CD4-positive, alpha-beta T cell treated with Interleukin-15 for 4 hours (primary cell): ENCODE data around the gene TNFRSF1B.

Experiments
- DNase-seq: peaks from one replicate; pipeline ENCODE4 v3.0.0-alpha.2; 2020; ENCODE audit warnings: low spot score

The TNFRSF1B gene

DNA sequence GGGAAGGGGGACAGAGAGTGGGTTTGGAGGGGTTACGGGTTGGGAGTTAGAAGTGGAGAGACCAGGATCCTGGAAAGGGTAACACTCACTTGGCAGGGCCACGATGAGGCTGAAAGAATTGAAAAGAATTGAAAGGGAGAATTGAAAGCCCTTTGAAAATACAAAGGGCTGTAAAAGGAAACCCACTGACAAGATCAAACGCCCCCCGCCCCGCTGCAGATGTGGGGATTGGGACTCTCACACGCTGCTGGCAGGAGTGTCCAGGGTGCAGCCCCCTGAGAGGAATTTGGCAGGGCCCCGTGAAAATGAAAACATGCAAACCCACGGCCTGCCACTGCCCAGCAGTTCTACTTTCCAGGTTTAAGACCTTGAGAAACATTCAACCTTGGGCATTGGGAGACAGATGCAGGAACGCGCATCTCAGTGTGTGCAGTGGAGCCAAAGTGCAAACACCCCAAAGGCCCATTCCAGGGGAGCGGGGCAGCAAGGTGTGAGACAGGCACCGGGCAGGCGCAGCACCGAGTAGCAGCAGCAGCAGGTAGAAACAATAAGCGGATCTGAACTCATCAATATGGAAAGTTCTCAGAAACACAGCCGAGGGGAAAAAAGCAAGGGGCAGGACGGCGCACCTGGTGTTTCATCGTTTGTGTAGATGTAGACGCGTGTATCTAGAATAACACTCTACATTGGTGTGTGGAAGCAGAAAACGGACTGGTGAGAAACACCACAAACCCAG lies 8.3 kb upstream of the TNFRSF1B start:
- peak; percentile 64 for DNase-seq

DNA sequence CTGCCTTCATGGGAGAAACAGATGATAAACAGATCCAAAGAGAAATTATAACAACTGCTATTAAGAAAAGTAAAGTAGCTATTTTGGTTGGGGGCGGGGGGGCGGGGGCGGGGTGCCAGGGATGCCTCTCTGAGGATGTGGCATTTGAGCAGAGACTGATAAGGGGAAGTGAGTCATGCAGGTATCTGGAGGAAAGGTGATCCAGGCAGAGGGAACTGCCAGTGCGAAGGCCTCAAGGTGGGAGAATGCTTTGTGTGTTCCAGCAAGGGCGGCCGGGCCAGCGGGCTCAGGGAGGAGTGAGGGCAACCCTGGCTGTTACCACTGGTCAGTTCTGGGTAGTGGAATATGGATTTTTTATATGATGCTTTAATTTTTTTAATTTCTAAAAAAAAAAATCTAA lies 7.0 kb upstream of the TNFRSF1B start:
- peak; percentile 68 for DNase-seq

DNA sequence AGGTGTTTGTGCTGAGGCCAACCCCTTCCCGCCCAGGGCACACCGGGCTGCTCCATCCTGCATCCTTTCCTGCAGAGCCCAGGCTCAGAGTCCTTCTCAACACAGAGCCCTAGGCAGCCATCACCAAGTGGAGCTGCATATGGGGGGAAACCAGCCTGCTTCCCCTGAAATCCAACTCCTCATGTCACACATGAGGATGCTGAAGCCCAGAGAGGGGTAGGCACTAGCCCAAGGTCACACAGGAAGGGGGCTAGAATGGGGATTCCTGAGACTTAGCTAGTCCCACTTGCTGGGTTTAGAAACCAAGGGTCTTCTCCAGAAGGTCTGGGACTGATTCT lies 5.5 kb upstream of the TNFRSF1B start:
- no peak for DNase-seq

DNA sequence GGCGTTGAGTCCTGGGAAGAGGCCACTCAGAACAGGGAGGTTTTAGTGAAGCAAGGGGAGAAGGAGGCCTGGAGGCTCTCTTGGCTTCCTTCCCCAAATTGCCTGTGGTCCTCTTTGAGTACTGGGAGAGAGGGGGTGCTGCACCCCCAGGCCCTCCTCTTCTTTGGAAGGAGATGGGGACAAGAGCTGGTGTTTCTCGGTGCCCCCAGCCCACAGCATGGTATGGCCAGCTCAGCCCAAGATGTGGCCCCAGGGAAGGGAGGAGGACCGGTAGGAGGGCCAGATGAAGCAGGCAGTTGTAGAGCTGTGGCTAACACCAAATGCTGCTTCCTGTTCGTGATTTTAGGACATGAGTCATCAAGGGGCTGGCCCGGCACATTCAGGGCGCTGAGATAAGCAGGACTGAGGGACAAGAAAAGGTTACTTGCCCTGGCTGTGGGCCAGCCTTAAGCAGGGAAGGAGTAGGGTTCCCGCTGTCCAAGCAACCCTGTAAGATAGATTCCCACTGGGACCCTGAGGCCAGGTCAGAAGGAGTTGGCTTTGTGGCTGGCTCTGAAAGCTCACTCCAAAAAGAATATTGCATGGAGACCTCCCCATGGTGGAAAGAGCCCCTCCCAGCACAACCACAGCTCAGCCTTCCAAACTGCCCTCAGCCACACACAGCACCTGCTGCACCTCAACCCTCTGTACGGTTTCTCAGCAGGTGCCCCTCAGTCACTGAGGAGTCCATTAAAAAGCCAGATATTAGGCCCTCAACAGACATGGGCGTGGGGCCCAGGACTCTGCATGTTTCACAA lies 4.9 kb upstream of the TNFRSF1B start:
- DNase-seq = peak; percentile 86

DNA sequence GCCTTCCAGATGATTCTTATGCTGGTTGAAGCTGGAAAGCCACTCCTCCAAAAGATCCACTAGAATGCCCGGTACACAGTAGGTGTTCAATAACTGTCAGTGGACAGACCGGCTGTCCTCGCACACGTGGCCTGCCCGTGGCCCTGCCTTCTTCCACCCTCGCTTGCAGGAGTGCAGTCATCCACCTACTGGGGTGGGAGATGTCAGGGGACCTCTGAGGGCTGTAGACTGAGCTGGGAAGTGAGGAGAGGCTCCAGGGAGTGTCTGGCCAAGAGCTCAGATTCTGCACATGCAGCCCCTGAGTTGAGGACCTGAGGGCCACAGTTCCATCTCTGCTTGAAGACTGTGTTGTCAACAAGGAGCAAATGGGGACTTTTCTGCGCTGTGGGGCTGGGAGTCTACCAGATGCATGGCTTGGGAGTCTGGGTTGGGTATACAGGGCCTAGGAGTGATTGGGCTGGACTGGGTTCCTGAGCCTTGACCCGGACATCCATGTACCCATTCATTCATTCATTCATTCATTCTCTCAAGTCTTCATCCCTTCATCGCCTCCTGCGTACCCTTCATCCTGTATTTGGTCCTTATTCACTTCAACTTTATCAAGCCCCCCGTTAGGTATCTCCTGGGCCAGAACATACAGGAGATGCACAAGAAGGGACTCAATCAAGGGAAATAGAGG lies 4.2 kb upstream of the TNFRSF1B start:
- DNase-seq = no peak

DNA sequence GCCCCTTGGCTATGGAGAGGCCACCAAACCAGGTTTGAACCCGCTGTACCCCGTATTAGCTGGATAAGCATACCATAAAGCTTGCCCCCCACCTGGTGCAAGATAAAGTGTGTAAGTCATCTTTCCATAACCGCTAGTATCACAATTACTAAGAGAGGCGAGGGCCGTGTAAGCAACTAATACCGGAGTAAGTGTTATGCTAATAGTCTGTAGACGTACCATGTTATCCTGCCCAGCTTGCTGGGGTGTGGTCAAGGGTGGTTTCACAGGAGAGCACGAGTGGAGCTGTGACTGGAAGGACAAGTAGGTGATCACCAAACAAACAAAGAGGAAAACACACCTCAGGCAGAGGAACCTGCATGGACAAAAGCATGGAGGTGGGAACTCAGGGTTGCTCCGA lies 3.6 kb upstream of the TNFRSF1B start:
- no peak for DNase-seq

DNA sequence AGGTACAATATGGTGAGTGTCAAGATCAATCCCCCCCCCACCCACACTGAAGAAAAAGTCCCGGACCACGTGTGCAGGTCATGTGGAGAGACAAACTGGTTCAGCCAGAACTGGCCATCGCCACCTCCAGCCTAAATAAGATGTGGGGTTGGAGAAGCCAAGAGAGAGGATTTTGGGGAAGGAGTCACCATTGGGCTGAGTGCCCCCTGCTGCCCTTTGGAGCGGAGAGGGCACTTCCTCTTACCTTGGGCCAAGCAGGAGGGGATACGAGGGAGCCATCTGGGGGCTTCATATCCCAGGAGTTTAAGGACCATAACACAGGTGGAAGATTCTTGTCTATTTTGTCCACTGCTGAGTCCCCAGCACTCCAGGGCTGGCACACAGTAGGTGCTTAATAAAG lies 2.6 kb upstream of the TNFRSF1B start:
- no peak for DNase-seq

DNA sequence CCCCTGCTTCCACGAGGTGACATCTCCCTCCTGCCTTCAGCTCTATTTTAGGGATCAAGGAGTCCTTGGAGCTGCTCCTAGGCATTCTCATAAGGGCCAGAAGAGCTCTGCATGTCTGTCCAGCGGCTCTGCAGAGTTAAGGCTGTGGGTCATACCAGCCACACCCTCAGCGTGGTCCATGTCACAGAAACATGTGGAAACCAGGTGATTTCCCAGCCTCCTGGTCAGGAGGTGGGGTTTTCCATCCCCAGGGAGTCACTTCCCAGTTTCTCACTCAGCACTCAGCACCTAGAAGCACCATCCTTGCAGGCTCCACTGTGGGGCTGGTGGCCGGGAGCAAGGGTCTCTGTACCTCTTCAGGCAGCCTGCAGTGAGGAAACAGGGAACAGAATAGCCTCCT lies 1.4 kb upstream of the TNFRSF1B start:
- no peak for DNase-seq

DNA sequence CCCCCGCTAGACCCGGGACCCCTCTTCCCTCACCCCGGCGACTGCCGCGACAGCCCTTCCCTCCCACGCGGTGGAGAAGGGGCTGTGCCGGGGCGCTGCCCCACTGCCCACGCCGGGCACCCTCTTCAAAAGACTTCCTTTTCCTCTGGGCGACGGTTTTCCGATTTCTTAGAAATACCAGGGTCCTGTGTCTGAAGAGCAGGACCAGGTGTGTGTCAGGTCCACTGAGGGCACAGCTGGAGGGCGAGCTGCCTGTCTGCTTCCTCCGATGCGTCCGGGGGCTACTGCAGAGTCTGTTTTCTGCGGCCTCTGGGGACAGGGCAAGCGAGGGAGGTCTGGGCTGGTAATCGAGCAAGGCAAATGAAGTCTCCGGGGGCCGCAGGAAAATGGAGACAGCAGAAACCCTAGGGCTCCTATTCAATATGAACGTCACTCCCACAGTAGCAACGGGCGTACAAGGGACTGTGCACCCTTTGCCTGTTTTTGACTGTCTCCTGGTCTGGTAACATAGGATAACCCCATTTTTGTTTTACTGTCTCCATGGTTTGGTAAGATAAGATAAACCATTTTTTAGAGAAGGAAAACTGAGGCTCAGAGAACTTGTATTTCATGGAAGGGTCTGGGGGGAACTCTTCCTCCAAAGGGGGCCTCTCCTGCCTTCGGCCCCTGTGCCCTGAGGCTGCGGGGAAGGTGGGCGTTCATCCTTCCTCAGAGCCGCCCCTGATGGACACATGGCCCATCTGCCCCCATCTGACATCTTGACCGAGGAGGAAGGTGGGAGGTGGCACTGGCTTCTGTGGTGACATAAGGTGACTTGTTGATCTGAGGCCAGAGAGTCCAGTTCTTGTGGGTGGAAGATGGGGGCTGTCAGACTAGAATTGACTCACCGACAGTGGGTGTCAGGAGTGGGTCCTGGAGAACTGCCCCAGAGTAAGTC lies 970 bp downstream of the TNFRSF1B start:
- no peak for DNase-seq

DNA sequence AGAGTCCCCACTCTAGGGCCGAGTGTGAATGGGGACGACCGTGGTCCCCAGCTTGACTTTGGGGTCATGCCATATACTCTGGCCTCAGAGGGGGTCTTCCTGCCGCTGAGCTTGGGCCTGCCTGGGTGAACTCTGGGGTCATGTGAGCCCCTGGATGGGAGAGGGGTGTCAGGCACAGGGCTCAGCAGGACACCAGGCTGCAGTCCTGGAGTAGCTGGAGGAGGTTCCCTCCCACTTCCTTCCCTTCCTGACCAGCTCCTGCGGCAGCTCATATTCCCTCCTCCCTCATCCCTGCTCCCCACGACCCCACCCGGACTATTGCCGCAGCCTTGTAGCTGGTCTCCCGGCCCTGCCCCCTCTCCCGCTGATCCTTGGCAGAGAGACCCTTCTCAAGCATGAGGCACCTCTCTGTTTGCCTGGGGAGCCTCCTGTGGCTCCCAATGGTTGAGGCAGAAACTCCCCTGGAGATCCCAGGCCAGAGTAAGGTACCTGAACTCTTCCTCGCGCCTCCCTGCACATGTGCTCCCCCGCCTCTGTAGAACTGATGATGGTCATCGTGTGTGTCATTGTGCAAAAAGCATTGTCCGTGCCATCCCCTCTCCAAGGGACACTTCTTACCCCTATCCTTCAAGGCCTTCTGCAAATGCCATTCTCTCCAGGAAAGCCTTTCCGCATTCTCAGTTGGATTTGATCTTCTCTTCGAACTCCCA lies 1.8 kb downstream of the TNFRSF1B start:
- no peak for DNase-seq

DNA sequence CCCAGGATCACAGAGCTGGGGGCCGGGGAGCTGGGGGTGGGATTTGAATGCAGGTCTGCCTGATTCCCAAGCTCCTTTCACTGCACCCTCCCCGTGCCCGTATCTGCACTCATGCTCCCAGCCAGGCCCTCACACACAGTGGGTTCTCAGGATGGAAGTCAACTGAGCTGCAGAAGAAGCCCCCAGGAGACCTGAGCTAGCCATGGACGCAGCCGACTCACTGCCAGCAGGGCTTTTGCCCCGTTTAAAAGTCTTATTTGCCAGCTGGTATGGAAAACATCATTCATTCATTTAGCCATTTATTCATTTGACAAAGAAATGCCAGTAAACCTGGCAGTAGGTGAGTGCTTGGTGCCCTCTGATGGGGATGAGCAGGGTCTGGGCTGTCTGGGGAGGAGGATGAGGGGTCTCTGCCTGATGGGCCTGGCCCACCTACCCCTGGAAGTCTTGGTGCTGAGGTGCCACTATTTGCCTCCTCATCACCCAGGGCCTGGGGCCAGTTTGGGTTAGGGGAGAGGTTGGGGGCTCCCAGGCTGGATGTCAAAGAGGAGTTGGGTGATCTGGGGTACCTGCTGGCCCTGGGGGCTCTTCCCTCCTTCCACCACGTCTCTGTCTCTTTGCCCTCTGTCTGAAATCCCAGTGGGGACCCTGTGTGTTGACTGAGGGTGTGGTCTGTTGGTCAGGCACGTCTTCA lies 2.8 kb downstream of the TNFRSF1B start:
- DNase-seq = no peak

DNA sequence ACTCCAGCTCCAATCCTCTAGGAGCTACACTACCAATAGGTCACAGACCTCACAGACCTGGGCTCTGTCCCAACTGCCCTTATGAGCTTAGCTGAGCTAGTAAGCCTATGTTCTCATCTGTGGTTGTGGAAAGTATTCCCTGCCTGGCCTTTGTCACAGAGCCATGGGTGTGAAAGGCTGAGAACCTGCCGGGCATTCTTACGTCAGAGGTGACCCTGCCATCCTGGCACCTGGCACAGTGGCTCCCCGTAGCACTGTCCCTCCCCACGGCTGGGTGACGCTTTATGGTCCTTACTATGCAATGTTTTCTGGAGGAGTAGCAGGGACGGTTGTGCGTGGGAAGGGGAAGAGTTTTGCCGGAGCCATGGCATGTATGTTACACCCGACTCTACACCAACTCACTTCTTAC lies 3.5 kb downstream of the TNFRSF1B start:
- no peak for DNase-seq

DNA sequence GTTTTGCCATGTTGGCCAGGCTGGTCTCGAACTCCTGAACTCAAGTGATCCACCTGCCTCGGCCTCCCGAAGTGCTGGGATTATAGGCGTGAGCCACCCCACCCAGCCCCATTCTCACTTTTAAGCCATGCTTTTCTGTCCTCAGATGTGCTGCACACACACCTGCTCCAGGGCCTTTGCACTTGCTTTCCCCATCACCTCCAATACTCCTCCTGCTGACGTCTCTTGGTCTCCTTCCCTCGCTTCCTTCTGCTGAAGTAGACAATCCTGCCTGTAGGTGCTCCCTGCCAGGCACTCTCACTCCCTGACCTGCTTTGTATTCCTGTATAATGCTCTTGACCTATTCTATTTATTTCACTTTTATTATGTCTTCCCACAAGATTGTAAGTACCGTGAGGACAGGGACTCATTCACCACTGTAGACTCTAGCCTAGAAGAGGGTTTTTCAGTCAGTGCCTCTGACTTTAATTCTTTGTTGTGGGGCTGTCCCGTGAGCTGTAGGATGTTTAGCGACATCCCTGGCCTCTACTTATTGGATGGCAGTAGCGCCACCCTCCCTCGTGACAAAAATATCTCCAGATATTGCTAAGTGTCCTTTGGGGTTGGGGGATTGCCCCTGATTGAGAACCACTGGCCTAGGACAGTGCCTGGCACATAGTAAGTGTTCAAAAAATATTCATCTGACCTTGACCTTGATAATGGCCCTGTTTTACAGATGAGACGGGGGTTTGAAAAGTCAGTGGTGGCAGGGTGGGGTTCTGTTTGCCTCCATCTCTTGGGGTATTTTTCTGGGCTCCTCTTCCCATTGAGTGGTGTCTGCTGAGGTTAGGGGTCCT lies 4.6 kb downstream of the TNFRSF1B start:
- peak; percentile 45 for DNase-seq

DNA sequence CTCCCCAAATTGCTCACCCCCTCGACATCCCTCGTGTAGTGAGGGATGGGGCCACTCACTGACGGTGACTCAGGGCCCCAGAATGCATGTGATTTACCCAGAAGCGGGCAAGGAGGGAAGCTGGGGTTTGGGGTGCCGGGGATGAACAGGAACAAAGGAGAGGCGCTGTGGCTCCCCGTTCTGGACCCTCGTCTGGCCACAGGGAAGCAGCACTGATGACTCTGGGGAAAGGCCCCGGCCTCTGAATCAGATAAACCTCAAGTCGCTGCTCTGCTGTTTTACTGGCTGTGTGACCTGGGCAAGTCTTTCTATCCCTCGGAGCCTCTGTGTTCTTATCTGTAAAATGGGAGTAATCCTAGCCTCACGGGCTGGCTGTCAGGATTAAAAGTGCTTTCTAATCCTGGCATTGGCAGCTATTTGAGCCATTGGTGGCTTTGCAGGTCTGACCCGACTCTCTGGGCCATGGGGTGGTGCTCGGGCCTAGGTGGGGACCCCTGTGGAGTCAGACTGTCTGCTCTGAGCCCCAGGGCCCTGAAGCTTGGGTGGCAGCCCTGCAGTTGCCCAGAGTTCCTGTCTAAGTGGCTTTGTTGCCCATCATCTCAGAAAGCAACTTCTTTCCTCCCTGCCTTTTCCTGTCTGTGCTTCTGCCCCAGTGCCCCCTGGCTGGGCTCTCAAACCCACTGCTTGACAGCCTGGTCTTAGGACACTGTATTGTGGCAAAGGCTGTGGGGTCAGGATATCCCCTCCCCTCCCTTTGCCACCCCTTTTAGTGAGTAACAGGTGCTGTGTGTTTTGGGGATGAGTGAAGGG lies 5.5 kb downstream of the TNFRSF1B start:
- DNase-seq = peak; percentile 49

DNA sequence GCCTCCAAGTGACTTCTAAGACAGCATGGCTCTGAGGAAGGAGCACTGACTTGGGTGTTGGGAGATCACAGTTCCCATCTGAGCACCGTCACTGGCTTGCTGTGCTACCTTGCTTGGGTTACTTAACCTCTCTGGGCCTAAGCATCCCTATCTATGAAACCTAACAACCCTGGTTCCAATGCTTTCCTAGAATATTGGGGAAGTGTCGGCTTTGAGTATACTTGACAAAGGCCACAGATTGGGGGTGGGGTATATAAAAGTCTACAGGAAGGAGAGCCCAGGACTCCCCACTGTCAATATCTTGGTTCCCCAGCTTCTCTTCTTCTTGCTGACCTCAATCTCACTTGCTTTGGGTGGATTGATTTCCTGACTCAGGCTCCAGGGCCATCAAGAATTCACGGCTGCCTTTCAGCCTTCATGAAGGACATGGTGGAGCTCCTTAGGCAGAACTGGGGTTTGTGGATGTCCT lies 6.3 kb downstream of the TNFRSF1B start:
- DNase-seq = no peak

DNA sequence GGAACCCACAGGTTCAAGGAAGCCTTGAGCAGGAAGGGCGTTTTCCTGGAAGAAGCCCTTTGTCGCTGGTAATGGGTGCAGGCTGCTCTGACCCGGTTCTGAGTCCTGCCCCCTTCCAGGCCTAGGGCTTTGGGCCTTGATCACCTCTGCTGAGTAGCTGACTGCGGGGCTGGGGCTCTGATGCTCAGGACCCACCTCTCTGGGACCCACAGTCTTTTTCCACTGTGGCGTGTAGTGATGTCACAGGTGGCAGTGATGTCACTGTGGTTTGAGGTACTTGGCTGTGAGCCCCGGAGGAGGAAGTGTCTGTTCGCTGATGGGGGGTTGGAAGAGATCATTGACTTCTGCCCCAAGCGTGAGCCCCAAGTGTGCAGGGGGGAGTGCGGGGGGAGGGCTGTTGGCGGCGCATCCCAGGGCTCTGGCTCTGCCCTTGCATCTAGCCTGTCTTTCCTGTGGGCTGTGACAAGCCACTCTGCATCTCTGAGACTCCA lies 6.9 kb downstream of the TNFRSF1B start:
- peak; percentile 89 for DNase-seq

DNA sequence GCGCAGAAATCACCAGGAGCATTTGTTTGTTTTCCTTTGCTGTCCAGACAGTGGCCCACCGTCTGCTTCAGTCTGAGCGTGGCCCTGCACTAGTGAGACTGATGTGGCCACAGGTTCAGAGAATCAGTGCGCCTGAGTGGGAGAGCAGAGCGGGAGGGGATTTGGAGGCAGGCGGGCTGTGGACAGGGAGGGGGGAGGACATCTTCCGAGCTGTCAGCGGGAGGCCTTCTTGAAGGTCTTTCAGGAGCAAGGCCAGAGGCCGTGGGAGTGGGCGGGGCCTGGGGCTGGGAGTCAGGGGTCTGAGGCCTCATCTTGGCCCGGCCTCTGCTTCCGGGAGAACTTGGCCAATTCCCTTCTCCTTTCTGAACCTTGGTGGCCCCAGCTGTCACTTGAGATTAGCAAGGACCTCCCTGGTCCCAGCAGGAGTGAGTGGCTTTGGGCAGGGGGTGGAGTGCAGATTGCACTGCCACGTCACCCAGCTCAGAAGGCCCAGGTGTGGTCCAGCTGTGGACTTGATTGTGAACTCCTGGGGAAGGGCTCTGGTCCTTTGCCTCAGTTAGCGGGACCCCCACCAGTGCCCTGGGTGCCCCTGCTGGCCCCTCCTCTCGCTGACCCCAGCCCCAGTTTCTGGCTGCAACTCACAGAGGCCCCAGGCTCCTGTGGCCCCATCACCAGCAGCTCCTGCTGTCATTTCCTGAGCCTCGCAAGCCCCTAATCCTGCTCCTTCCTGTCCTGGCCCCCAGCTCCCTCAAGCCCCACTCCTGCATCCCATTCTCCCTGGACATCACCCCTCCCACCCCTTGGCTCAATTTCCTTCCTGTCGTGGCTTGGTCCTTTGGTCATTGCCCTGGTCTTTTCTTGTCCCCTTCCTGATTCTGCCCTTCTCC lies 8.4 kb downstream of the TNFRSF1B start:
- no peak for DNase-seq
